Stomach (tissue), 4 donors: ENCODE measurements around the gene HOMER1.

Experiments used
- CTCF ChIP-seq, 7 experiments: fragments of 450-650 bp in 4 of 7; fragments of 200-600 bp in 3 of 7; sonication (generic) in 3 of 7; IDR thresholded peaks; one replicate each; pipeline ENCODE4 v1.5.1; 2016 to 2019; ENCODE audit warnings: antibody characterized with exemption in 7 of 7, control low read depth in 2 of 7, mild to moderate bottlenecking in 1 of 7
- POLR2A ChIP-seq, 4 donors: fragments of 450-650 bp; IDR thresholded peaks; one replicate each; pipeline ENCODE4 v1.6.1; 2016; ENCODE audit warnings: antibody characterized with exemption in 4 of 4, control low read depth in 2 of 4, mild to moderate bottlenecking in 1 of 4, moderate library complexity in 1 of 4

GRCh38 chr5:79517601-79518000 is 3.7 kb upstream of the HOMER1 start:
- TF ChIP-seq CTCF (IDR thresholded peaks at IDR 0.05) (no peak), POLR2A (IDR thresholded peaks at IDR 0.05) (no peak)
